ENCODE results near the gene MIER2.
"Not testable (repeated sequence)": the region's sequence is repeated elsewhere in the genome, so short reads cannot be mapped to it uniquely, and the experiment has no call there.

MIER2 gene

GRCh38 chr19:281156-281853 is 63.3 kb downstream of the MIER2 start:
- no peak for DNase-seq

GRCh38 chr19:280541-281009 is 64.0 kb downstream of the MIER2 start:
- DNase-seq, result no peak

- no peak for DNase-seq
Measured at GRCh38 chr19:279656-280055, 64.9 kb downstream of the MIER2 start.

- DNase-seq, result no peak
Measured at GRCh38 chr19:279231-279630, 65.4 kb downstream of the MIER2 start.

GRCh38 chr19:277581-278165 is 66.9 kb downstream of the MIER2 start:
- no peak for DNase-seq

- no peak for DNase-seq
Measured at GRCh38 chr19:277131-277530, 67.5 kb downstream of the MIER2 start.

- no peak for DNase-seq
Measured at GRCh38 chr19:275958-276646, 68.5 kb downstream of the MIER2 start.

GRCh38 chr19:275000-275399 is 69.6 kb downstream of the MIER2 start:
- DNase-seq, result no peak

GRCh38 chr19:273393-273792 is 71.2 kb downstream of the MIER2 start:
- DNase-seq, result no peak

- DNase-seq, result no peak
Measured at GRCh38 chr19:271856-272255, 72.7 kb downstream of the MIER2 start.

- not testable (repeated sequence) for DNase-seq
Measured at GRCh38 chr19:270766-271318, 73.8 kb downstream of the MIER2 start.

GRCh38 chr19:269241-269640 is 75.4 kb downstream of the MIER2 start:
- DNase-seq, result no peak

- DNase-seq, result no peak
Measured at GRCh38 chr19:262125-262524, 82.5 kb downstream of the MIER2 start.

GRCh38 chr19:256804-257203 is 87.8 kb downstream of the MIER2 start:
- DNase-seq, result not testable (repeated sequence)
